Measurements from ENCODE around the gene PACSIN2.
A peak's percentile ranks its signal among the peaks of the same experiment; 100 is the strongest.
"Not testable (repeated sequence)": the region's sequence is repeated elsewhere in the genome, so short reads cannot be mapped to it uniquely, and the experiment has no call there.

Gene PACSIN2

GRCh38 chr22:42963231-42963595, 51.7 kb downstream of the PACSIN2 start:
- DNase-seq: no peak

GRCh38 chr22:42962295-42963230, 52.4 kb downstream of the PACSIN2 start:
- peak; percentile 93 for DNase-seq

GRCh38 chr22:42961810-42962209, 53.1 kb downstream of the PACSIN2 start:
- peak; percentile 78 for DNase-seq

- DNase-seq: not testable (repeated sequence)
Measured at GRCh38 chr22:42961400-42961690, 53.6 kb downstream of the PACSIN2 start.

GRCh38 chr22:42960531-42961399, 54.2 kb downstream of the PACSIN2 start:
- DNase-seq: no peak

GRCh38 chr22:42959576-42960509, 55.1 kb downstream of the PACSIN2 start:
- DNase-seq: peak; percentile 79

- no peak for DNase-seq
Measured at GRCh38 chr22:42958937-42959336, 56.0 kb downstream of the PACSIN2 start.

GRCh38 chr22:42957958-42958357, 57.0 kb downstream of the PACSIN2 start:
- DNase-seq: no peak

GRCh38 chr22:42957544-42957943, 57.4 kb downstream of the PACSIN2 start:
- DNase-seq: no peak

- no peak for DNase-seq
Measured at GRCh38 chr22:42955848-42956247, 59.1 kb downstream of the PACSIN2 start.

GRCh38 chr22:42955087-42955635, 59.8 kb downstream of the PACSIN2 start:
- no peak for DNase-seq

GRCh38 chr22:42953751-42954150, 61.2 kb downstream of the PACSIN2 start:
- DNase-seq: not testable (repeated sequence)

GRCh38 chr22:42951093-42951710, 63.7 kb downstream of the PACSIN2 start:
- DNase-seq: no peak

GRCh38 chr22:42950281-42950680, 64.7 kb downstream of the PACSIN2 start:
- no peak for DNase-seq

GRCh38 chr22:42949159-42949558, 65.8 kb downstream of the PACSIN2 start:
- no peak for DNase-seq

- peak; percentile 59 for DNase-seq
Measured at GRCh38 chr22:42948294-42948693, 66.7 kb downstream of the PACSIN2 start.

- DNase-seq: no peak
Measured at GRCh38 chr22:42947211-42947990, 67.5 kb downstream of the PACSIN2 start.

- no peak for DNase-seq
Measured at GRCh38 chr22:42946546-42947198, 68.3 kb downstream of the PACSIN2 start.

GRCh38 chr22:42945736-42946135, 69.2 kb downstream of the PACSIN2 start:
- no peak for DNase-seq

GRCh38 chr22:42945027-42945426, 69.9 kb downstream of the PACSIN2 start:
- no peak for DNase-seq

- no peak for DNase-seq
Measured at GRCh38 chr22:42944409-42944808, 70.5 kb downstream of the PACSIN2 start.
